Endometrial microvascular endothelial cells (primary cell): ENCODE results near the gene ZNF710. TPM values are rescaled to one million over a fixed set of nuclear protein-coding genes. Genes with fewer than 3 reads are reported as not detected.
"Not testable (repeated sequence)": the region's sequence is repeated elsewhere in the genome, so short reads cannot be mapped to it uniquely, and the experiment has no call there.

Source experiments
- in situ Hi-C: cut with HindIII; loops from 2 replicates; pipeline ENCODE4 v1.10.0; 2017; ENCODE audit warnings: low sequenced_read_pairs, low pct_unique_long_range_greater_than_20kb; ENCODE audit errors: inconsistent ontology term
- total RNA-seq: library from RNA; depleted of rRNA; stranded (reverse); fragments of >200 nt; gene quantifications from one replicate; pipeline ENCODE4 v1.2.3, GENCODE V29; 2015; ENCODE audit errors: inconsistent ontology term

Gene ZNF710
- total RNA-seq = 15.2 TPM

GRCh38 chr15:90001062-90001682 is at the start of gene ZNF710:
TSS of gene ZNF710 (plus strand) at chr15:90001324. CDS start at chr15:90067138, 65,814 bp downstream.
- in situ Hi-C loops = no loop called here

- in situ Hi-C loops = no loop called here
These were observed 46.6 kb upstream of the ZNF710 start for GRCh38 chr15:89954541-89954940.

- in situ Hi-C loops = not testable (repeated sequence)
These were observed 45.6 kb upstream of the ZNF710 start for GRCh38 chr15:89955449-89955998.

GRCh38 chr15:89958107-89958805 is 42.9 kb upstream of the ZNF710 start:
- in situ Hi-C loops = no loop called here

GRCh38 chr15:89963301-89964231 is 37.6 kb upstream of the ZNF710 start:
- in situ Hi-C loops = no loop called here

- in situ Hi-C loops = no loop called here
These were observed 36.7 kb upstream of the ZNF710 start for GRCh38 chr15:89964232-89964954.

GRCh38 chr15:89967881-89968280 is 33.2 kb upstream of the ZNF710 start:
- in situ Hi-C loops = no loop called here

GRCh38 chr15:89971592-89971997 is 29.5 kb upstream of the ZNF710 start:
- in situ Hi-C loops = no loop called here

- in situ Hi-C loops = no loop called here
These were observed 29.0 kb upstream of the ZNF710 start for GRCh38 chr15:89972085-89972484.

GRCh38 chr15:89975482-89976245 is 25.5 kb upstream of the ZNF710 start:
- in situ Hi-C loops = no loop called here

- in situ Hi-C loops = no loop called here
These were observed 24.9 kb upstream of the ZNF710 start for GRCh38 chr15:89976246-89976600.

GRCh38 chr15:89977836-89978235 is 23.3 kb upstream of the ZNF710 start:
- in situ Hi-C loops = not testable (repeated sequence)

- in situ Hi-C loops = no loop called here
These were observed 22.2 kb upstream of the ZNF710 start for GRCh38 chr15:89978914-89979313.

GRCh38 chr15:89980896-89981295 is 20.2 kb upstream of the ZNF710 start:
- in situ Hi-C loops = no loop called here

GRCh38 chr15:89982315-89983055 is 18.6 kb upstream of the ZNF710 start:
- in situ Hi-C loops = no loop called here

- in situ Hi-C loops = no loop called here
These were observed 17.1 kb upstream of the ZNF710 start for GRCh38 chr15:89984001-89984400.

GRCh38 chr15:89984421-89985010 is 16.6 kb upstream of the ZNF710 start:
- in situ Hi-C loops = no loop called here
